CD4-positive, alpha-beta T cell treated with Interleukin-1 beta for 1 hour (primary cell): ENCODE measurements around the gene PITX3.
"Not testable (repeated sequence)": the region's sequence is repeated elsewhere in the genome, so short reads cannot be mapped to it uniquely, and the experiment has no call there.

ENCODE experiments used
- DNase-seq, 2 donors: peaks; one replicate each; pipeline ENCODE4 v3.0.0-alpha.2; 2020 to 2022

The PITX3 gene

DNA sequence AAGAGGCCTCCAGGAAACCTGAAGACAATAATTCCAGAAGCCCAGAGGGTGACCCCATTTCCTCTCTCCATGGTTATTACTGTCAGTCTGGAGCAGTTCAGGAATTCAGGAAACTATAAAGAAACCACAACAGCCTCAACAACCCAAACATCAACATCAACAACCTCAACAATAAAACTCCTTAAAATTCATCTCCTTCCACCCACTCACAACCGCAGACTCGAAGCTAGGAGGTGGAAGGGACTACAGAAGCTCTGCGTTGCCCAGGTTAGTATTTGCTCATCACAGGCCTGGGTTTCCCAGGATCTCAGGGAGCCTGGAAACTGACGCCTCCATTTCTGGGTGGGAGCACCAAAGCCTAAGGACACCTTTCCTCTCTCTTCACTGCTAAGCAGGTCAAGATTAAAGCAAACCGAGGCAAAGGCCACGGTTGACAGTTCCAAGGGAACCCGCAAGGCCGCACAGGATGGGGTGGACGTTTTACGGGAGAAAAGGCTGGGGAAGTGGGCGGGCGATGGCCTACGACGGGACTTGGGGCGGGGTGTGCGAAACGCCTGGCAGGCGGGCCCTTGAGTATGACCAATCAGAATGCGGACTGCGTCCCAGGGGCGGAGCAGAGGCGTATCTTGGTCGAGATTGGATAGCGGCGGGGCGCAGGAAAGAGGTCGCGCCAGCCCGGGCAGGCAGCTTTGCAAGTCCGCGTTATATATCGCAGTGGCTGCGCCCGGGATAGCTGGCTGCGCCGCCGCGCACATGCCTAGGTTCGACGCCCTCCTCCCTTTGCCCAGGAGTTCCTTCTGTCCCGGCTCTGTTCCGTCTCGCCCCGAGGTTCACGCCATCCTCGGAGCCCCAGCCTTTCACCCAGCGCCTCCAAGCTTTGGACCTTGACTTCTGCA lies 15.4 kb downstream of the PITX3 start, which contains the start of gene ELOVL3:
Gene ELOVL3 (plus strand): TSS at position 654 of the 896 bp plus-strand sequence. CDS start 250 bp downstream, outside the sequence.
- peak; percentile 89 to 91 for DNase-seq

DNA sequence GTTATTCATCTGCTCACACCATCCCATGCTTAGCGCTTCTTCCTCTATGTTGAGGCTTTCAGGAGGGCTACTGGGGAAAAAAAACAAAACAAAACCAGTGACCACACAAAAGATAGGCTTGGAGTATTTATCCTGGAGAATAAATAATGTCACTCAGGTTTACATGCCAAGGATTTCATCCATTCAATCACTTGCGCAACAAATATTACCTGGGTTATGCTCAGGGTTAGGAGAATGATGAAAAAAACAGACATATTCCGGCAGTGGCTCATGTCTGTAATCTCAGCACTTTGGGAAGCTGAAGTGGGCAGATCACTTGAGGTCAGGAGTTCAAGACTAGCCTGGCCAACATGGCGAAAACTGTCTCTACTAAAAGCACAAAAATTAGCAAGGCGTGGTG lies 18.5 kb downstream of the PITX3 start:
- DNase-seq, result no peak

DNA sequence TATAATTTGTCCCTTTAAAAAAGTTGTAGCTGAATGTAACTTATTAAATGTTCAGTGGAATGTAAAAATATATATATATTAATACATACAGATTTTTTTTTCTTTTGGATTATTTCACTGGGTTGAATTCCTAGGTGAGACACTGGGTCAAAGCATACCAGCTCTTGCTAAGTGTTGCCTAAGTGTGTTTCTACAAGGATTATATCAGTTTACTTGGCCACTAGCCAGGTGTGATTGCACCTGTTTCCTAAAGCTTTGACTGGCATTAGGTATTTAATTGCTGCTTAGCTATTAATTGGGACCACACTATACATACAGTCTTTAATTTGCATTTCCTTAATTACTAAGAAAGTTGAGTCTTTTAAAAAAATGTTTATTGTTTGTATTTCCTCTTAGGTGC lies 20.7 kb downstream of the PITX3 start:
- no peak for DNase-seq

DNA sequence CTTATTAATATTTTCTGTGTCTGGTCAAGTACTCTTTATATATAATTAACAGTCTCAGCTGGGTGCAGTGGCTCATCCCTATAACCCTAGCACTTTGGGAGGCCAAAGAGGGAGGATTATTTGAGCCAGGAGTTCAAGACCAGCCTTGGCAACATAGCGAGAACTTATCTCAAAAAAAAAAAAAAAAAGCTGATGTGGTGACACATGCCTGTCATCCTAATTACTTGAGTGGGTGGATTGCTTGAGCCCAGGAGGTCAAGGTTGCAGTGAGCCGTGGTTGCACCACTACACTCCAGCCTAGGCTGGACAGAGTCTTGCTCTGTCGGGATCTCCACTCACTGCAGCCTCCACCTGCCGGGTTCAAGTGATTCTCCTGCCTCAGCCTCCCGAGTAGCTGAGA lies 21.9 kb downstream of the PITX3 start:
- no peak for DNase-seq

DNA sequence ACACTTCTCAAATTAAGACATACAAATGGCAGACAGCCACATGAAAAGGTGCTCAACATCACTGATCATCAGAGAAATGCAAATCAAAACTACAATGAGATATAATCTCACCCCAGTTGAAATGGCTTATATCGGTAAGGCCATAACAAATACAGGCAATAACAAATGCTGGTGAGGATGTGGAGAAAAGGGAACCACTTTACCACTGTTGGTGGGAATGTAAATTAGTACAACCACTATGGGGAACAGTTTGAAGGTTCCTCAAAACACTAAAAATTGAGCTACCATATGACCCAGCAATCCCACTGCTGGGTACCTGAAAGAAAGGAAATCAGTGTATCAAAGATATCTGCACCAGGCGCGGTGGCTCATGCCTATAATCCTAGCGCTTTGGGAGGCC lies 27.7 kb downstream of the PITX3 start:
- DNase-seq, result not testable (repeated sequence)

DNA sequence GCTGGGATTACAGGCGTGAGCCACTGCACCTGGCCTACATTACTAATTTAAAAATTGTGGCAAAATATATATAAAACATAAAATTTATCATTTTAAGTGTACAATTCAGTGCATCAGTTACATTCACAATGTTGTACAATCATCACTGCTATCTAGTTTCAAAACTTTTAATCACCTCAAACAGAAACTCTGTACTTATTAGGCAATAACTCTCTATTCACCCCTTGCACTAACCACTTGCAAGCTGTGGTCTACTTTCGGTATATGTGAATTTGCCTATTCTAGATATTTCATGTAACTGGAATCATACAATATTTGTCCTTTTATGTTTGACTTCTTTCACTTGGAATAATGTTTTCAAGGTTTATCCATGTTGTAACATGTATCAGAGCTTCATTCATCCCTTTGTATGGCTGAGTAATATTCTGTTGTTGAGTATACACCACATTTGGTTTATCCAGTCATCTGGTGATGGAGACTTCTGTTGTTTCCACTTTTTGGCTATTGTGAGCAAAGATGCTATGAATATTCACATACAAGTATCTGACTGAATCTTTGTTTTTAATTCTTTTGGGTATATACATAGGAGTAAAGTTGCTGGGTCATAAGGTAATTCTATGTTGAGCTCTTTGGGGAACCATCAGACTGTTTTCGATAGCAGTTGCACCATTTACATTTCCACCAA lies 29.6 kb downstream of the PITX3 start:
- no peak for DNase-seq

DNA sequence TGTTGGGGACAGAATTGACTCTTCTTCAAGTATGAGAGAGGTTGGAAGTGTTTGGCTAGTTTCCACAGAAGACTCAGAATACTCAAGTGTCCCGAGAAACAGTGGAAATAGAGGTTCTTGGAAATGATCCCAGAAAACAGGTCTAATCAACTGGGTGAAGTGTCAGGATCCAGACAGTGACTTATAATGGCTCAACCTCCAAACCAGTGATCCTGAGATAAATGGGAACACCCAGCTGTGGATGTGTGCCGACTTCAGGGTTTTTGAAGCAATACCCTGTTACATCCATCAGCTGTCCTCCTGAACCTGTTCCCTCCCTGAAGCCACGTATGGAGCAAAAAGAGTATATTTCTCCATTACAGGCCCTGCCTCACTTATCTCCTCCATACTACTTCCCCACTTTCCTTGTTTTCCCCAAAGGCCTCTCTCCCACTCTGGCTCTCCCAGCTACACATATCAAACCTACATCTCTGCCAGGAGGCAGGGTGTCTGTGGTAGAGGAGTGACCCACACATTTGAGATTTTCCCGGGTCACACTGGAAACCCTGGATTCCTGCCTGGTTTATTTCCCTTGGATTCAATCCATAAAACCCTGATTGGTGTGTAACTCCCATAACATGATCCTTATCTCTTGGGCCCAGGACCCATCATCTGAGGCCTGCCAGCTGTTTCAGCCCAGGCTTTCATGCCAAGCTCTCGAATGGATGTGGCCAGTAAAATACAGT lies 32.8 kb downstream of the PITX3 start:
- DNase-seq, result no peak

DNA sequence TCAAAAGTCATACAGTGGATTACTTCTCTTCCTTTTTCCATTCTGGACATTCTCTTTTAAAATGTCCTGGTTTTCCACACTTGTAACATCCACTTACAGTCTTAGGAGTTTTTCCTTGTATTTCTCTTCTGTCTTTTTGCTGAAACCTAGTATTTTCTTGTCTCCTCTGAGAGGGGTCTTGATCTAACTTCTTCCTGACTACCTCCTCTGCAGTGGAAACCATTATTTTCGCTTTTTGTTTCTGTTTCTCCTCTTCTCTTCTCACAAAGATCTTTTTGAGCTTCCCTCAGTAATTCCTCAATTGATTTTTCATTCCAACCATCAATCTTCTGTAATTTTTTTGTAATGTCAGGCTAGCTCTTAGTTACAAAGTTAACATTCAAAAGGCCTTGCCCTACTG lies 38.9 kb downstream of the PITX3 start:
- no peak for DNase-seq

DNA sequence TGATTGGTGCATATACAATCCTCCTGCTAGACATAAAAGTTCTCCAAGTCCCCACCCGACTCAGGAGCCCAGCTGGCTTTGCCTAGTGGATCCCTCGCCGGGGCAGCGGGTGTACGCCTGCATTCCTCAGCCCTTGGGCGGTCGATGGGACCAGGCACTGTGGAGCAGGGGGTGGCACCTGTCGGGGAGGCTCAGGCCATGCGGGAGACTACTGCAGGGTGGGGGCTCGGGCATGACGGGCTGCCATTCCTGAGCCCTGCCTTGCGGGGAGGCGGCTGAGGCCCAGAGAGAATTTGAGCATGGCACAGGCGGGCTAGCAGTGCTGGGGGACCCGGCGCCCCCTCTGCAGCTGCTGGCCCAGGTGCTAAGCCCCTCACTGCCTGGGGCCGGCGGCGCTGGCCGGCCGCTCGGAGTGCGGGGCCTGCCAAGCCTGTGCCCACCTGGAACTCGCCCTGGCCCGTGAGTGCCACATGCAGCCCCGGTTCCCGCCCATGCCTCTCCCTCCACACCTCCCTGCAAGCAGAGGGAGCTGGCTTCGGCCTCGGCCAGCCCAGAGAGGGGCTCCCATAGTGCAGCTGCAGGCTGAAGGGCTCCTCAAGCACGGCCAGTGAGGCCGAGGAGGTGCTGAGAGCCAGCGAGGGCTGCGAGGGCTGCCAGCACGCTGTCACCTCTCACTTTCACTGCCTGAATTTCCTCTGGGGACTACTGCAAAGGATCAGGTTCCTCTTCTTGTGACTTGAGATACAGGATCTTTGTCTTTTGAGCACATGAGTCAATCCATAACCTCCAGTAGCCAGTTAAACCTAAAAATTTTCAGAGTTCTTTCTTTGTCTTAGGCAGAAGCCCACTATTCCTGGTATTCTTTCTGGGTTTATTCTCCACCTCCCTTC lies 40.3 kb downstream of the PITX3 start:
- no peak for DNase-seq

DNA sequence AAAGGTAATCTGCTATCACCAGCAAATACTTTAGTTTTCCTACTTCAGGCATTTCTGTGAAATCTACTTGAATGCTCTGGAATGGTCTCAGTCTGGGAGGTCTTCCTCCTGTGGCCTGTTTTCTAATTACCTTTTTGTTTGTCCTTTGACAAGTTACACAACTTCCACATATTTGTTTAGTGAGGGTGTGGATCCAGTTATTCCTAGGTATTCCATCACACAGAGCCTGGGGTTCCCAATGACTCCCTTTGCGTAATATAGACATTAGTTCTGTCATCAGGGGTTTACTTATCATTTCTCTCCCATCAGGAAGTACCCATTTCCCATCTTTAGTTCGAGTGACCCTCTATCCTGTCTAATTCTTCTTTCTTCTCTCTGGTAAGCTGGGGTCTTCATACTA lies 43.3 kb downstream of the PITX3 start:
- DNase-seq, result no peak

DNA sequence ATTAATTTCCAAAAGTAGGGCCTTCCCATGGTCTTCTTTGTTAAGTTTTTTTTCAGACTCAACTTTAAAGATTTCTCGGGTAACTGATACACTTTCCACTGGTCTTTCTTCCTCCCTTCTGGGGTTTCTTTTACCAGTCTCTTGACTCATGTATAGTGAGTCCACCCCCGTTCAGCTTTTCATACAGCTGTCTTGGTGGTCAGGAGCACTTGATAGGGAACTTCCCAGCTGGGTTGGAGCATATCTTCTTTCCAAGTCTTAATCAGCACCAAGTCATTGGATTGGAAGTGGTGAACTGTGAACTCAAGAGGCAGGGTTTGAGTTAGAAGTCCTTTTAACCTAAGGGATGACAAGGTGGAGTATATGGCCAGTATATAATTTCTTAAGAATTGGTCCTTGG lies 44.4 kb downstream of the PITX3 start:
- no peak for DNase-seq

DNA sequence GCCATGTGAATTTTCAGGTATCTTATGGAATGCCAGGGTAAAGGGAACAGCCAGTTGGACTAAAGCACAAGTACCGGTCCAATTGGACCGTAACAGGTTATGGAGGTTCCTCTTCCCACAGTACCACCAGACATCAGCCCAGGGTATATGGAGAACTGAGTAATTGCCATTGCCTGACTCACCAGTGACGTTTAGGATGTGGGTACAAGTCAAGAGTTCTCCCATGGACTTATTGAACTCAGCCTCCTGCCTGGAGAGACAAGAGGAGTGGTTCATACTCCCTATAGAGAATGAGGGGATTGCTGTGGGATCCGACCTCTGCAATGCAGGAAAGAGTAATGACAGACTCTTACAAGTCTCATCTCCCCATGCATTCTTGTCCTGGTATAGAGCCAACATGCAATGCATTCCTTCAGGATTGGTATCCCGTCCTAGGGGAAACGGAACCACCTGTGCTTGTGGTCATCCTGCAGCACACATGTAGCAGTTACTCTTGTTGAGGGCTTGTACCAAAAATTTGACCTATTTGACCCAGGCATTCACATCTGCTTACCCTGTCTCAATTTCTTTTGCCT lies 45.9 kb downstream of the PITX3 start:
- no peak for DNase-seq

DNA sequence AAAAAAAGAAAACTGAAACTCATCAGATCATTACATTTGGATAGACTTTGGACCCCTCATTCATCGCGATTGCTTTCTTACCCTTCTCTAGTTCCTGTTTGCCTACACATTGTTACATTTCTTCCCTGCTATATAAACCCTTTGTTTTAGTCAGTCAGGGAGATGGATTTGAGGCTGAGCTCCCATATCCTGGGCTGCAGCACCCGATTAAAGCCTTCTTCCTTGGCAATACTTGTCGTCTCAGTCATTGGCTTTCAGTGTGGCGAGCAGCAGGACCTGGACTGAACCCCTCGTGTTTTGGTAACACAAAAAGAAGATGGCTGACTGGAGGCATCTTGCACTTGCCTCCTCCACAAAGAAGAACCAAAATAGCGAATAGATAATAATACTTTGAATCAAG lies 49.4 kb downstream of the PITX3 start:
- no peak for DNase-seq

DNA sequence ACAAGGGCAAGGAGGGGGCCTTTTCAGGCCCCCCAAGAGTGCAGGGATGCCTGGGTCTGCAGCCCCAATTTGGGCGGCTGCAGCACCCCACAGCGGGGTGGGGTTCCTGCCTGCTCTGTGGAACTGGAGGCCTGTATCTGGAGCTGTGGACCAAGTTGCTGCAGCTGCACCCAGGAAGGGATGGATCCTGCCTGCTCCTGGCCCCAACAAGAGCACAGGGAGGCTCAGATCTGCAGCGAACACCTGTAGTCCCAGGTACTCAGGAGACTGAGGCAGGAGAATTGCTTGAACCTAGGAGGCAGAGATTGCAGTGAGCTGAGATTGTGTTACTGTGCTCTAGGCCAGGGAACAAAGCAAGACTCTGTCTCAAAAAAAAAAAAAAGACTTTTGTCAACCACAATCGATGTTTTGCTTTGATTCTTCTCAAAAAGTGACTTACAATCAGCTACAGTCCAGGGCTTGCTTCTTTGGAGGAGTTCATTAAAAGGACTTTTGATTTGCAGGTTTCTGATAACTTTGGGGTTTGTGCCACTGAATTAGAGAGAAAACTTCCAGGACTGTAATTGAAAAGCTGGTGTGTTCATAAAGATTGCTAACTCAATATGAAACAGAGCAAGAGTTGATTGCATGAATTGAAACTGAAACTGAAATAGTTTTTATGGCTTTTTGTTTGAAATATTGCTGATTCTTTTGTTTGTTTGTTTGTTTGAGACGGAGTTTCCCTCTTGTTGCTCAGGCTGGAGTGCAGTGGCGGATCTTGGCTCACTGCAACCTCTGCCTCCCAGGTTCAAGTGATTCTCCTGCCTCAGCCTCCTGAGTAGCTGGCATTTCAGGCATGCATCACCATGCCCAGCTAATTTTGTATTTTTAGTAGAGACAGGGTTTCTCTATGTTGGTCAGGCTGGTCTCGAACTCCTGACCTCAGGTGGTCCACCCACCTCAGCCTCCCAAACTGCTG lies 52.1 kb downstream of the PITX3 start:
- DNase-seq, result peak in 1 of 2 donors; percentile 17

DNA sequence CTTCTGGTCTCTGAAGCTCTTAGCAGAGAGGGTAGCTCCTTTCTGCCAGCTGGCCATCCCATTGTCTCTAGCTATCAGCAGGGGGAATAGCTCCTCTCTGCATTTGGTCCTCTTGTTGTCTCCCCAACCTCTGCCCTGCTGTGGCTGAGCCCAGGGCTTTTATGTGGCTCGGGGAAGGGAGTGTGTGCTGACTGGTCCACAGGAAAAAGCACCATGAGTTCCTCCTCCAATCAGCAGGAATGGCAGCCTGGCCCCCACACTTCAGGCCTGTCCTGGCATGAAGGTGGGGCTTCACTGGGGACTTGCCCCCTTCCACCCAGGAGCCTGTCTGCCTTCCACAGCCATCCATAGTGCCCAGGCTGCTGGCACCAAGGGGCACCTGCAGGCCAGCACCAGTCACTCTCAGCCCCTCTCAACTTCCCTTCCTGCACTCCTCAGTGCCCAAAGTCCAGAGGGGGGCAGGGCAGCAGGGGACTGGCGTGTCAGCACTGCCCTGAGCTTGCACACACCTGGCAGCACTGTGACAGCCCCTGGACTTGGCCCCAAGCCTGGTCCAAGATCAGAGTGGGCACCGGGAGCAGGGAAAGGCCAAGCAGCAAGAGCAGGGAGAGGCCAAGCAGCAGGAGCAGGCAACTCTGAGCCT lies 52.9 kb downstream of the PITX3 start:
- no peak for DNase-seq

DNA sequence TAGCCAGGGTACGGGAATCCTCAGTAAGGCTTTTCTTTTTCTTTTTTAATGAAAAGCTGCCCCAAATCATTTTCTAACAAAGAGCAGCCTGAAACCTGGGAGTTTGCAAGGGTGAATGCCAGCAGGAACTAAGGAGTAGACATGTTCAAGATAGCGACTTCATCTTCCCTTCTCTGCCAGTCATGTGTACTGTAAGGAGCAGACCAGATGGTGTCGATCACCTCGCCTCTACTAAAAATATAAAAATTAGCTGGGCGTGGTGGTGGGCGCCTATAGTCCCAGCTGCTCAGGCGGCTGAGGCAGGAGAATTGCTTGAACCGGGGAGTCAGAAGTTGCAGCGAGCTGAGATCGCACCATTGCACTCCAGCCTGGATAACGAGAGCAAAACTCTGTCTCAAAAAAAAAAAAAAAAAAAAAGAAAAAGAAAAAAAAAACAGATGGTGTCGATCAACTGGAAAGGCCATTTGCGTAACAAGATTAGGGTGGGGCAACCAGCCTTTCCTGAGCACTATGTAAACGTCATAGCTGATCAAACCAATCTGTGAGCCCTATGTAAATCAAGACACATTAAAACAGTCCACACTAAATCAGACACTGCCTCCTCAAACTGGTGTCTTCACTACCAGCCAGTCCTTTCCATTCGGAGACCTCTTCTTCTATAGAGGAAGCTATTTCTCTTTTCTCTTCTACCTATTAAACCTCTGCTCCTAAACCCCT lies 55.3 kb downstream of the PITX3 start:
- no peak for DNase-seq

DNA sequence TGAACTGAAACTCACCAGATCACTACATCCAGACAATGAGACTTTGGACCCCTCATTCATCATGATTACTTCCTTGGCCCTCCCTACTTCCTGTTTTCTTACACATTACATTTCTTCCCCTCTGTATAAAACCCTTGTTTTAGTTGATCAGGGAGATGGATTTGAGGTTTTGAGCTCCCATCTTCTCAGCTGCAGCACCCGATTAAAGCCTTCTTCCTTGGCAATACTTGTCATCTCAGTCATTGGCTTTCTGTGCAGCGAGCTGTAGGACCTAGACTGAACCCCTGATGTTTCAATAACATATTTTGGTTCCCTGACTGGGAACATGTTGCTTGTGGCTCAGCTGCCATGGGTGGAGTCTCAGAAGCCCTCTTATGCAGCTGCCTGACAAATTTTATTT lies 56.0 kb downstream of the PITX3 start:
- no peak for DNase-seq

DNA sequence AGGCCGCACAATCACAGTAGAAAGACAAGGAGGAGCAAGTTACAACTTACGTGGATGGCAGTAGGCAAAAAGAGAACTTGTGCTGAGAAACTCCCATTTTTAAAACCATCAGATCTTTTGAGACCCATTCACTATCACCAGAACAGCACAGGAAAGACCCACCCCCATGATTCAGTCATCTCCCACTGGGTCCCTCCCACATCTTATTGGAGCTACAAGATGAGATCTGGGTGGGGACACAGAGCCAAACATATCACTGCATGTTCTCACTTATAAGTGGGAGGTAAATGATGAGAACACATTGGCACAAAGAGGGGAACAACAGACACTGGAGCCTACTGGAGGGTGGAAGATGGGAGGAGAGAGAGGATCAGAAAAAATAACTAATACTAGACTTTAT lies 56.7 kb downstream of the PITX3 start:
- DNase-seq, result no peak
